ENCODE data around the gene B3GALNT2.

Gene B3GALNT2

DNA sequence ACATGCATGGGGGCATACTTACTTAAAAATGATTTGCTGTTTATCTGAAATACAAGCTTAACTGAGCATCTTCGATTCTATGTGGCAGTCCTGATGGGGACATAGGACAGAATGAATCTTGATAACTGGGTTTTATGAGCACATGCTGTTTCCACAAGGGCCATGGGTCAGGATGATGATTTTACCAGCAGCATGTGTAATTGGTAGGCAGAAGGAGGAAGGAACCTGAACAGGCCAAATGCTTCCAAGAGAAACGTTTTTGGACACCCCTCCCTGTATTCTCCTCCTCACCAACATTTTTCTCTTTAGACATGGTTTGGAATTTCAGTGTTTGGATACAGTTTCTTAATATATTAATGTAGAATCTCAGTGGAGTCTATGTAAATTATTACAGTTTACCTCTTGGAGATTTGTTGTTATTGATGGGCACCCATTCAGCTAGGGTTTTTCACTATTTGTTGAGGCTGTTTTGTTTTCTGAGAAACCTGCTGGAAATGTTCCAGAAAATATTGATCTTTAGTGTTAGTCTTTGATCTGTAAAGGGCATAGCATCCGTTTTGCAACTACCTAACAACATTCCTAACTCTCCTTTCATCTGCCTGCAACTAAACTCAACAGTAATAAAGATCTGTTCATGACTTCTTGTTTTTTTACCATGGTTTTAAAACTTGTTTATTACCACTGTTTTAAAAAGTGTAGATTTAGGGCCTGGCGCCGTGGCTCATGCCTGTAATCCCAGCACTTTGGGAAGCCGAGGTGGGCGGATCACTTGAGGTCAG lies 95.0 kb downstream of the B3GALNT2 start:
- DNase-seq (ENCODE audit: low read depth in 2 of 2), result no peak

DNA sequence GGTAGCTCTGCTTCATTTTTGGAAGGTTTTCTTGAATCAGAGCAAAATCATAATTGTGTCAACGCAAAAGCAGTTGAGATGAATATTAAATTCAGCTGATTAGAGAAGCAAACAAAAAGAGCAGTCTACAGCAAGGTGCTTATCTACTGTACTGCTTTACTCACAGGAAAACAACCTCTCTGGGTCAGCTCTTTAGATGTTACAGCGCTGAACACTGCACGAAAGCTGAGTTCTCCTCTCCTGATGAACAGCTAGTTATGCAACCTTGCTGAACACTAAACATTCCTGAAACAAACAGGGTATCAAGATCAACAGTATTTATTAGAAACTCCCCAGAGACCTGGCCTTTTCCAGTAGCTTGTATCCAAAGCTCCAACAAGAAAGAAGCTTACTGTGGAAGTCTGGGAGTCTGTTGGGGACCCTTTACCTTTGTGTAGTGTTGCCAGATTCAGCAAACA lies 95.7 kb downstream of the B3GALNT2 start:
- no peak for DNase-seq (ENCODE audit: low read depth in 2 of 2)

DNA sequence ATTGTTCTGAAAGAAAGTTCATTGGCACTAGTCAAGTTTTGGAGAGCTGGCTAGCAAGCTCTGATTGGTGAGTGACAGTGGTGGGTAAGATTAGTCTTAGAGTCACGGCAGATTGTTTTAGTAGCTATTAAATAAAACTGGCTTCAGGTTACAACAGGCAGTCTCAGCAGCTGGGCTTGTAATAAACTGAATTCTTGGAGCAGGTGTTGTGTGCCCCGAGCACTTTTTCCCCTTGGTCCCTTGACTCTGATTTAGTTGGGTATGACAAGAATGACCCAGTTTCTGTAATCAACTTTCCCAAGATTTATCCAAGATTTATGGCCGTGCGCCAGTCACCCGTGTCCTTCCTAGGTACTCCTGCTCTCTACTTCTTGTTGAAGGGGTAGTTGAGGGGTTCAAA lies 96.8 kb downstream of the B3GALNT2 start:
- DNase-seq (ENCODE audit: low read depth in 2 of 2), result no peak

GRCh38 chr1:235404190-235404589 lies 100.1 kb downstream of the B3GALNT2 start:
- DNase-seq (ENCODE audit: low read depth in 2 of 2), result no peak

DNA sequence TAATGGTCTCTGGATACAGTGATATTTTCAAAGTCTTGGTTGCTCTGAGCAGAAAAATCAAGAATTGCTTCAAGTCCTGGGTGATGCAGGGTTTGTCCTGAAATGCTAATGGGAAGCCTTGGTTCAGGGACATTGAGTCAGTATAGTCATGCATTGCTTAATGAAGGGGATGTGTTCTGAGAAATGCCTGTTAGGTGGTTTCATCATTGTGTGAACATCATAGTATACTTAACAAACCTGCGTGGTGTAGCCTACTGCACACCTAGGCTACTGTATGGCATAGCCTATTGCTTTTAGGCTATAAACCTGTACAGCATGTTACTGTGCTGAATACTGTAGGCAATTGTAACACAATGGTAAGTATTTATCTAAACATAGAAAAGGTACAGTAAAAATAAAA lies 100.7 kb downstream of the B3GALNT2 start:
- no peak for DNase-seq (ENCODE audit: low read depth in 2 of 2)

DNA sequence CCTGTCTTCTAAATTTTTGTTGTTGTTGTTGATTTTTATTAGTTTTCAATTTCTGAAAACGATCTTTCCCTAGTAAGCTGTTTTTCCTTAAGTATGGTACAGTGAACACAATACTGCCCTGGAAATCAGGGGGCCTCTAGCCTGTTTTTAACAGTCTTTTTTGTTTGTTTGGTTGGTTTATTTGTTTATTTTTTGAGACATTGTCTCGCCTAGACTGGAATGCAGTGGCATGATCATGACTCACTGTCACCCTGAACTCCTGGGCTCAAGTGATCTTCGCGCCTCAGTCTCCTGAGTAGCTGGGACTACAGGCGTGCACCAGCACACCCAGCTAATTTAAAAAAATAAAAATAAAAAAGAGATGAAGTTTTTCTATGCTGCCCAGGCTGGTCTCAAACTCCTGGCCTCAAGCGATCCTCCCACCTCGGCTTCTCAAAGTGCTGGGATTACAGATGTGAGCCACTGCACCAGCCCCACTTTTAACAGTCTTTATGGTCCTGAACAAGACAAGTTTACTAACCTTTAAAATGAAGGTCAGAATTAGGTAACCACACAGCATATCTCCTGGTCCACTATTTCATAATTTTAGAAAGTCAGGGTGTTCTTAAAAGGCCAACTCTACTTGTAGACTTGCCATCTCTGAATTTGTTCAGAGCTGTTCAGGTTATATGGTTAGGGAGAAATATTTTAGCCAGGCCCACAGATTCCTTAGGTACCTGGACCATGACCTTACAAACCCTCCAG lies 101.6 kb downstream of the B3GALNT2 start:
- no peak for DNase-seq (ENCODE audit: low read depth in 2 of 2)

DNA sequence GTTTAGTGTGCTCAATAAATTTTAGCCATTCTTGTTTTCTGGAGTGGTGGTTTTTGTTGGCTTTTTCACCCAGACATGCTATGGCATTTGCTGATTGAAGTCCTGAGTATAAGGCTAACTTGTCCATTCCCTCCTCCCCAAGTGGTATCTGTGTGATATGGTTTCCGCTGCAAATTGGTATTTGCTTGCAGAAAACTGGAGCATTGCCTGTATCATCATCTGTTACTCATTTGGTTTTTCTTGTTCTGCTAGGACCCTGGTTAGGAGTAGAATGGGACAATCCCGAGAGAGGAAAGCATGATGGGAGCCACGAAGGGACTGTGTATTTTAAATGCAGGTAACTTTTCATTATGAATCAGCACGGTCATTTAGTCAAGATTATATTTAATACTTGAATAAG lies 103.0 kb downstream of the B3GALNT2 start:
- no peak for DNase-seq (ENCODE audit: low read depth in 2 of 2)

Data from stimulated activated CD8-positive, alpha-beta memory T cell treated with anti-CD3 and anti-CD28 coated beads, Interleukin-15, amount 100 ng/mL, for 48 hours (primary cell).